Measurements from ENCODE around the gene FLYWCH1.

- no peak for TF ChIP-seq CTCF (conservative IDR thresholded peaks at IDR 0.05; ENCODE audit: low read length)
- TF ChIP-seq EZH2phosphoT487 (IDR thresholded peaks at IDR 0.05; ENCODE audit: borderline replicate concordance, low read depth, low read length): no peak
Measured at GRCh38 chr16:2952679-2953078, 40.9 kb downstream of the FLYWCH1 start.

Measured in OCI-LY7 (cell line).